ENCODE results near the gene CNTNAP1. TPM values are rescaled to one million over a fixed set of nuclear protein-coding genes. Genes with fewer than 3 reads are reported as not detected.
A peak's percentile ranks its signal among the peaks of the same experiment; 100 is the strongest.

CNTNAP1 gene
- total RNA-seq, 1 donor: 19.2 TPM

- Histone ChIP-seq H3K4me2 (ENCODE audit: insufficient read depth, low read length) (peak overlapping the region; percentile 89), H3K27ac (ENCODE audit: low read depth, low read length) (no peak overlapping the region), H2AFZ (ENCODE audit: low read length) (no peak overlapping the region), H3K4me1 (ENCODE audit: insufficient read depth, low read length) (peaks cover 35% of the 10 kb centered on the region), H3K4me3 (ENCODE audit: insufficient read depth, low read length) (peak overlapping the region; percentile 82), H3K9me3 (ENCODE audit: low read depth, low read length) (no peaks in the 10 kb centered on the region), H3K79me2 (ENCODE audit: insufficient read depth, low read length) (no peaks in the 10 kb centered on the region), H3K36me3 (ENCODE audit: insufficient read depth, low read length) (peaks cover 9% of the 10 kb centered on the region), H4K20me1 (ENCODE audit: insufficient read depth, low read length) (peaks cover 8% of the 10 kb centered on the region), H3K27me3 (ENCODE audit: insufficient read depth, low read length) (no peaks in the 10 kb centered on the region)
- DNase-seq (ENCODE audit: insufficient read length, low spot score, missing footprints): peak; percentile 87
- no peak for TF ChIP-seq CTCF (IDR thresholded peaks at IDR 0.05; ENCODE audit: extremely low read depth, low read depth, low read length)
Observed at GRCh38 chr17:42683407-42684034, 1.2 kb downstream of the CNTNAP1 start.

- no peaks in the 10 kb centered on the region for H3K79me2 ChIP-seq (ENCODE audit: insufficient read depth, low read length)
- H3K4me1 ChIP-seq (ENCODE audit: insufficient read depth, low read length): peaks cover 21% of the 10 kb centered on the region
- H3K36me3 ChIP-seq (ENCODE audit: insufficient read depth, low read length): peaks cover 11% of the 10 kb centered on the region
- peaks cover 8% of the 10 kb centered on the region for H4K20me1 ChIP-seq (ENCODE audit: insufficient read depth, low read length)
- H2AFZ ChIP-seq (ENCODE audit: low read length): no peak overlapping the region
- DNase-seq (ENCODE audit: insufficient read length, low spot score, missing footprints): peak; percentile 51
- H3K4me3 ChIP-seq (ENCODE audit: insufficient read depth, low read length): no peak overlapping the region
- no peaks in the 10 kb centered on the region for H3K9me3 ChIP-seq (ENCODE audit: low read depth, low read length)
- H3K4me2 ChIP-seq (ENCODE audit: insufficient read depth, low read length): no peak overlapping the region
- TF ChIP-seq CTCF (IDR thresholded peaks at IDR 0.05; ENCODE audit: extremely low read depth, low read depth, low read length): no peak
- H3K27me3 ChIP-seq (ENCODE audit: insufficient read depth, low read length): no peaks in the 10 kb centered on the region
- no peak overlapping the region for H3K27ac ChIP-seq (ENCODE audit: low read depth, low read length)
Observed at GRCh38 chr17:42684929-42685556, 2.7 kb downstream of the CNTNAP1 start.

- H3K4me2 ChIP-seq (ENCODE audit: insufficient read depth, low read length): no peak overlapping the region
- H3K9me3 ChIP-seq (ENCODE audit: low read depth, low read length): no peaks in the 10 kb centered on the region
- TF ChIP-seq CTCF (IDR thresholded peaks at IDR 0.05; ENCODE audit: extremely low read depth, low read depth, low read length): no peak
- H3K4me1 ChIP-seq (ENCODE audit: insufficient read depth, low read length): peaks cover 15% of the 10 kb centered on the region
- H3K36me3 ChIP-seq (ENCODE audit: insufficient read depth, low read length): peaks cover 11% of the 10 kb centered on the region
- no peak overlapping the region for H3K4me3 ChIP-seq (ENCODE audit: insufficient read depth, low read length)
- DNase-seq (ENCODE audit: insufficient read length, low spot score, missing footprints): peak; percentile 82
- no peaks in the 10 kb centered on the region for H3K27me3 ChIP-seq (ENCODE audit: insufficient read depth, low read length)
- H3K27ac ChIP-seq (ENCODE audit: low read depth, low read length): no peak overlapping the region
- no peaks in the 10 kb centered on the region for H3K79me2 ChIP-seq (ENCODE audit: insufficient read depth, low read length)
- H4K20me1 ChIP-seq (ENCODE audit: insufficient read depth, low read length): peaks cover 8% of the 10 kb centered on the region
- no peak overlapping the region for H2AFZ ChIP-seq (ENCODE audit: low read length)
Observed at GRCh38 chr17:42685831-42686230, 3.5 kb downstream of the CNTNAP1 start.

- no peak overlapping the region for H2AFZ ChIP-seq (ENCODE audit: low read length)
- TF ChIP-seq CTCF (IDR thresholded peaks at IDR 0.05; ENCODE audit: extremely low read depth, low read depth, low read length): no peak
- H3K4me3 ChIP-seq (ENCODE audit: insufficient read depth, low read length): no peak overlapping the region
- H3K27me3 ChIP-seq (ENCODE audit: insufficient read depth, low read length): no peaks in the 10 kb centered on the region
- H3K4me1 ChIP-seq (ENCODE audit: insufficient read depth, low read length): peaks cover 13% of the 10 kb centered on the region
- H4K20me1 ChIP-seq (ENCODE audit: insufficient read depth, low read length): peaks cover 8% of the 10 kb centered on the region
- H3K4me2 ChIP-seq (ENCODE audit: insufficient read depth, low read length): no peak overlapping the region
- peaks cover 11% of the 10 kb centered on the region for H3K36me3 ChIP-seq (ENCODE audit: insufficient read depth, low read length)
- no peaks in the 10 kb centered on the region for H3K79me2 ChIP-seq (ENCODE audit: insufficient read depth, low read length)
- no peak overlapping the region for H3K27ac ChIP-seq (ENCODE audit: low read depth, low read length)
- peak; percentile 34 for DNase-seq (ENCODE audit: insufficient read length, low spot score, missing footprints)
- no peaks in the 10 kb centered on the region for H3K9me3 ChIP-seq (ENCODE audit: low read depth, low read length)
Observed at GRCh38 chr17:42686520-42687128, 4.3 kb downstream of the CNTNAP1 start.

Measured in osteoblast (primary cell).